Rectal smooth muscle tissue (tissue), 1 donor: Measurements from ENCODE around the gene MCTP1.
"Not testable (repeated sequence)": the region's sequence is repeated elsewhere in the genome, so short reads cannot be mapped to it uniquely, and the experiment has no call there.

Experiments
- H3K27ac ChIP-seq: one replicate; pipeline ENCODE4 v1.7.0; 2013; ENCODE audit warnings: low read depth, low read length, inconsistent platforms
- H3K27me3 ChIP-seq: one replicate; pipeline ENCODE4 v1.7.0; 2013; ENCODE audit warnings: low read length; ENCODE audit not compliant: control insufficient read depth, insufficient read depth
- H3K36me3 ChIP-seq: one replicate; pipeline ENCODE4 v1.7.0; 2013; ENCODE audit warnings: low read length; ENCODE audit not compliant: control insufficient read depth, insufficient read depth
- H3K4me1 ChIP-seq: one replicate; pipeline ENCODE4 v1.7.0; 2013; ENCODE audit warnings: low read length; ENCODE audit not compliant: control insufficient read depth, insufficient read depth
- H3K4me3 ChIP-seq: one replicate; pipeline ENCODE4 v1.7.0; 2013; ENCODE audit warnings: low read length
- H3K9ac ChIP-seq: one replicate; pipeline ENCODE4 v1.7.0; 2013; ENCODE audit warnings: low read length

MCTP1 gene

DNA sequence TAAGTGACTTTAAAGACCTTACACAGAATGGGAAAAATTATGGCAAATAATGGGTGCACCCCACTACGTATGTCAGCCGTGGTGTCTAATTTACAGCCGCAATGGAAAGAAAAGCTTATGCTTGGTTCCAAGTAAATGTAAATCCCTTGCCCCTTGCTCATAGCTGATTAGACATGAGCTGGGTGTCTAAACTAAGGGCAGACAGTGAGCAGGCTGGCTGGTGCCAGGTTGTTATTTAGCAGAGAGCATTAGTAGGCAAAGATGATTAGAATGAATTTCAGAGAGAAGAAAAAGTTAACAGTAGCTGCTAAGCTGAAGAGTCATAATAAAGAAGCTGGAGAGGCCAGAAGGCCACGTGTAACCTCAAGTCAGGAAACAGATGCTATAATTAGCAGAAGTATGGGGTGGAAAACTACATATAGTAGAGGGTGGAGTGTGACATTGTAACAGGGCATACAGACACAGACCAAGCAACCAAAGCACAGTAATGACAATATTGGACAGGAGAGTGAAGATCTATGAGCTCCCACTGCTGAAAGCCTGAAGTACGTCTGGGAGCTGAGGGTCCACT is 257.7 kb downstream of the MCTP1 start:
- Histone ChIP-seq H3K4me3 (no peak overlapping the region), H3K9ac (no peak overlapping the region)

DNA sequence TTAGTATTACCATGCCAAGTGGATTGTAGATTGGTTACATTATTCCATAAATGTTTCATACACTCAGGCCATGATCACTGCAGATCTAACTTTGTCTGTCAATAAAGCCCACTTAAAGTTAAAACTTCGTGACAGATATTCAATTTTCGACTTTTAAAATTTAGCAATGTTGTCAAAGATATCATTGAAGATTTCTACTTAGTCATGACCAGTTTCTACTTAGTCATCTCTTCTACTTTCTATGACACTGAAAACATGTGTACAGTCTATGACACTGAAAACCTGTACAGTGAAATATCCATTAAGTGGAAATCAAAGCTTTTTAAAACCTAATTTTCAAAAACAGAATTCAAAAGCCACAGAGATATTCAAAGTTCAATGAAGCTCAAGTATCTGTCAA is 258.2 kb downstream of the MCTP1 start:
- Histone ChIP-seq H3K4me3 (no peak overlapping the region), H3K27me3 (no peaks in the 10 kb centered on the region), H3K9ac (no peak overlapping the region), H3K4me1 (no peaks in the 10 kb centered on the region), H3K27ac (no peak overlapping the region), H3K36me3 (no peaks in the 10 kb centered on the region)

More for the DNA sequence above, 257.7 kb downstream of the MCTP1 start:
- Histone ChIP-seq H3K27me3 (no peaks in the 10 kb centered on the region), H3K36me3 (no peaks in the 10 kb centered on the region), H3K27ac (no peak overlapping the region), H3K4me1 (no peaks in the 10 kb centered on the region)

GRCh38 chr5:95022967-95023695 is 261.8 kb downstream of the MCTP1 start:
- Histone ChIP-seq H3K27ac (no peak overlapping the region), H3K27me3 (no peaks in the 10 kb centered on the region), H3K36me3 (no peaks in the 10 kb centered on the region), H3K4me1 (no peaks in the 10 kb centered on the region), H3K4me3 (no peak overlapping the region), H3K9ac (no peak overlapping the region)

DNA sequence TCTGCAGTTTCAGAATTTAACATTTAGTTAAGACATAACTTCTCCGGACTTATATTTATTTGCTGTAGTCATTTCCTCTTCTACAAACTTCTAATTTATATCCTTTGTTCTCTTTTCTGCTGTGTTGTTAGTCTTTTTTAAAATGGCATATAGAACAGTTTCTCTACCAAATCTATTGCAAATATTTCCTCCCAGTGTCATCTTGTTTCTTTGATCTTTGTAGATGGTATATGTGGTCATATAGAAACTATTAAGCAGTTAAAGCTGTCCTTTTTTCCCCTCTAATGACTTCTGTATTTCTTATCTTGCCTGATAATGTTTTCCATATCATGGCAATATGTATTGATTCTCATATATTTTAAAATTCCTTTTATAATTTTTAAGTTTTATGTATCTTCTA is 264.5 kb downstream of the MCTP1 start:
- H3K36me3 ChIP-seq = no peaks in the 10 kb centered on the region
- H3K9ac ChIP-seq = no peak overlapping the region
- H3K27ac ChIP-seq = no peak overlapping the region

GRCh38 chr5:95018946-95019345 is 265.9 kb downstream of the MCTP1 start:
- Histone ChIP-seq H3K36me3 (no peaks in the 10 kb centered on the region), H3K4me1 (no peaks in the 10 kb centered on the region), H3K9ac (no peak overlapping the region), H3K27me3 (no peaks in the 10 kb centered on the region), H3K4me3 (no peak overlapping the region), H3K27ac (no peak overlapping the region)

More for the DNA sequence above, 264.5 kb downstream of the MCTP1 start:
- Histone ChIP-seq H3K4me3 (no peak overlapping the region), H3K4me1 (no peaks in the 10 kb centered on the region), H3K27me3 (no peaks in the 10 kb centered on the region)

- Histone ChIP-seq H3K36me3 (no peaks in the 10 kb centered on the region), H3K27ac (no peak overlapping the region), H3K9ac (no peak overlapping the region), H3K27me3 (no peaks in the 10 kb centered on the region), H3K4me3 (no peak overlapping the region), H3K4me1 (no peaks in the 10 kb centered on the region)
These were observed 266.4 kb downstream of the MCTP1 start for GRCh38 chr5:95018511-95018910.

DNA sequence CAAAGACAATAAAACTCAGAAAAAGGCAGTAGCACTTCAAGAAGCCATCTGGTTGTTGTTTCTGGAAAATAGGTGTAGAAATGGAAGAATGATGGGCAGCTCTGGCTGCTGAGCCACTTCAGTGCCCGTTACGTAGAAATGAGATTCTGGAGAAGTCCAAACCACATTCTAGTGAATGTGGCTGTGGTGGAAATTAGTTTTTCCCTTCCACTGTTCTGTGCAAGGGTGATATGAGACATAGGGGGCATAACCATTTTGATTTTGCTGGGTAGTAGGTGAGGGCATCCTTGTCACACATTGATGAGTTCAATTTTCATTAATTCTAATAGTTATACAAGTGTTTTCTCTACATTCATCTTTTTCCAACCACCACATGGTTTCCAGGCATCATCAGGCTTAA is 275.1 kb downstream of the MCTP1 start:
- Histone ChIP-seq H3K4me3 (no peak overlapping the region), H3K4me1 (no peaks in the 10 kb centered on the region), H3K36me3 (no peaks in the 10 kb centered on the region), H3K27ac (no peak overlapping the region), H3K9ac (no peak overlapping the region), H3K27me3 (no peaks in the 10 kb centered on the region)

GRCh38 chr5:95007921-95008597 is 276.8 kb downstream of the MCTP1 start:
- no peak overlapping the region for H3K27ac ChIP-seq
- H3K27me3 ChIP-seq = no peaks in the 10 kb centered on the region
- no peak overlapping the region for H3K4me3 ChIP-seq
- no peaks in the 10 kb centered on the region for H3K36me3 ChIP-seq
- H3K9ac ChIP-seq = no peak overlapping the region
- no peaks in the 10 kb centered on the region for H3K4me1 ChIP-seq

GRCh38 chr5:95005811-95006210 is 279.1 kb downstream of the MCTP1 start:
- Histone ChIP-seq H3K9ac (no peak overlapping the region), H3K27me3 (no peaks in the 10 kb centered on the region), H3K4me1 (no peaks in the 10 kb centered on the region), H3K4me3 (no peak overlapping the region), H3K36me3 (no peaks in the 10 kb centered on the region), H3K27ac (no peak overlapping the region)

GRCh38 chr5:94998670-94999069 is 286.2 kb downstream of the MCTP1 start:
- Histone ChIP-seq H3K9ac (no peak overlapping the region), H3K27me3 (no peaks in the 10 kb centered on the region), H3K4me3 (no peak overlapping the region), H3K4me1 (no peaks in the 10 kb centered on the region), H3K36me3 (no peaks in the 10 kb centered on the region), H3K27ac (no peak overlapping the region)

GRCh38 chr5:94994537-94994936 is 290.4 kb downstream of the MCTP1 start:
- not testable (repeated sequence) for H3K4me1 ChIP-seq, H3K27ac ChIP-seq, H3K9ac ChIP-seq, H3K27me3 ChIP-seq, H3K36me3 ChIP-seq, H3K4me3 ChIP-seq

GRCh38 chr5:94993491-94993890 is 291.4 kb downstream of the MCTP1 start:
- no peak overlapping the region for H3K9ac ChIP-seq
- H3K36me3 ChIP-seq = no peaks in the 10 kb centered on the region
- H3K27me3 ChIP-seq = no peaks in the 10 kb centered on the region
- no peaks in the 10 kb centered on the region for H3K4me1 ChIP-seq
- H3K4me3 ChIP-seq = no peak overlapping the region
- no peak overlapping the region for H3K27ac ChIP-seq

DNA sequence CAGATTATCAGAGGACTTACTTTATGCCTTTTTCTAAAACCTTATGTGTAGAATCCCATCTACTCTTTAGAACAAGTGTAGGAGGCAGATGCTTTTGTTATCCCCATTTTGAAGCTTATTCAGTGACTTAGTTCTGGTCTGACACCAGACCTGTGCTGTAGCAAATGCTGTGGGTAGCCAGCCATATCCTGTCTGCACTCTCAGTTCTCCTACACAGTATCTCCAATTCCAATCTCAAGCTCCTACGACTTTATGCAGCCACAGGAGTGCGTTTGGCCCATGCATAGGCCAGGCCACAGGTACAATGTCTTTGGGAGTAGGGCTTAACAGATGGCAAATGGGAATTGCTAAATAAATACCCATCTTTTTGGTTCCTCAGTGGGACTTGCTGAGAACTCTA is 292.6 kb downstream of the MCTP1 start:
- Histone ChIP-seq H3K9ac (no peak overlapping the region), H3K4me1 (no peaks in the 10 kb centered on the region), H3K27ac (no peak overlapping the region), H3K4me3 (no peak overlapping the region), H3K36me3 (no peaks in the 10 kb centered on the region), H3K27me3 (no peaks in the 10 kb centered on the region)
